Subcutaneous abdominal adipose tissue (tissue), 5 donors: ENCODE measurements around the gene SHMT2.

ENCODE experiments used
- H3K27ac ChIP-seq: one replicate; pipeline ENCODE4 v1.7.0; 2013; ENCODE audit warnings: low read depth, mild to moderate bottlenecking, inconsistent platforms, low read length, moderate library complexity
- H3K27me3 ChIP-seq, 5 donors: one replicate each; pipeline ENCODE4 v1.7.0; 2013; ENCODE audit warnings: low read length in 5 of 5, inconsistent platforms in 1 of 5; ENCODE audit not compliant: control insufficient read depth in 5 of 5, insufficient read depth in 4 of 5
- H3K36me3 ChIP-seq, 5 donors: one replicate each; pipeline ENCODE4 v1.7.0; 2013; ENCODE audit warnings: low read length in 5 of 5; ENCODE audit not compliant: control insufficient read depth in 5 of 5, insufficient read depth in 5 of 5
- H3K4me1 ChIP-seq, 5 donors: one replicate each; pipeline ENCODE4 v1.7.0; 2013; ENCODE audit warnings: low read length in 5 of 5, mild to moderate bottlenecking in 3 of 5, moderate library complexity in 1 of 5; ENCODE audit not compliant: control insufficient read depth in 5 of 5, insufficient read depth in 5 of 5
- H3K4me3 ChIP-seq, 5 donors: one replicate each; pipeline ENCODE4 v1.7.0; 2013; ENCODE audit warnings: low read length in 5 of 5, low read depth in 1 of 5
- H3K9ac ChIP-seq, 5 donors: one replicate each; pipeline ENCODE4 v1.7.0; 2013; ENCODE audit warnings: low read length in 5 of 5, mild to moderate bottlenecking in 4 of 5, moderate library complexity in 3 of 5
- H3K9me3 ChIP-seq, 5 donors: one replicate each; pipeline ENCODE4 v1.7.0; 2013; ENCODE audit warnings: low read length in 5 of 5; ENCODE audit not compliant: control insufficient read depth in 5 of 5
- donor health status: healthy.
- donor health status: healthy.
- donor health status: healthy.
- donor health status: healthy.
- donor health status: healthy.

SHMT2 gene

GRCh38 chr12:57223191-57224165, 6.0 kb upstream of the SHMT2 start:
- H3K4me3 ChIP-seq: no peak overlapping the region
- peaks cover 37 to 79% (median 65%) of the 10 kb centered on the region in 5 donors for H3K27me3 ChIP-seq
- H3K36me3 ChIP-seq: no peaks in the 10 kb centered on the region
- H3K9ac ChIP-seq: peak overlapping the region in 1 of 5 donors; percentile 16
- peaks cover 0 to 34% (median 15%) of the 10 kb centered on the region in 5 donors for H3K4me1 ChIP-seq
- no peaks in the 10 kb centered on the region for H3K9me3 ChIP-seq
- no peak overlapping the region for H3K27ac ChIP-seq

GRCh38 chr12:57224278-57224972, 5.1 kb upstream of the SHMT2 start:
- H3K9me3 ChIP-seq: no peaks in the 10 kb centered on the region
- peak overlapping the region in 1 of 5 donors; percentile 34 for H3K4me3 ChIP-seq
- H3K27ac ChIP-seq: no peak overlapping the region
- H3K9ac ChIP-seq: no peak overlapping the region
- peaks cover 0 to 38% (median 22%) of the 10 kb centered on the region in 5 donors for H3K4me1 ChIP-seq
- no peaks in the 10 kb centered on the region for H3K36me3 ChIP-seq
- peaks cover 37 to 74% (median 59%) of the 10 kb centered on the region in 5 donors for H3K27me3 ChIP-seq

GRCh38 chr12:57224973-57225679, 4.4 kb upstream of the SHMT2 start:
- peak overlapping the region in 2 of 5 donors; percentile 17 to 34 for H3K4me3 ChIP-seq

GRCh38 chr12:57225680-57226210, 3.8 kb upstream of the SHMT2 start:
- Histone ChIP-seq H3K9me3 (no peaks in the 10 kb centered on the region), H3K27me3 (peaks cover 31 to 64% (median 49%) of the 10 kb centered on the region in 5 donors), H3K4me1 (peaks cover 2 to 51% (median 35%) of the 10 kb centered on the region in 5 donors), H3K36me3 (no peaks in the 10 kb centered on the region), H3K9ac (no peak overlapping the region), H3K27ac (no peak overlapping the region), H3K4me3 (no peak overlapping the region)

More at GRCh38 chr12:57224973-57225679, 4.4 kb upstream of the SHMT2 start:
- Histone ChIP-seq H3K36me3 (no peaks in the 10 kb centered on the region), H3K4me1 (peaks cover 1 to 45% (median 29%) of the 10 kb centered on the region in 5 donors), H3K27me3 (peaks cover 35 to 68% (median 53%) of the 10 kb centered on the region in 5 donors), H3K27ac (no peak overlapping the region), H3K9me3 (no peaks in the 10 kb centered on the region), H3K9ac (no peak overlapping the region)

GRCh38 chr12:57226588-57227314, 2.8 kb upstream of the SHMT2 start:
- no peaks in the 10 kb centered on the region for H3K9me3 ChIP-seq
- H3K4me1 ChIP-seq: peaks cover 2 to 52% (median 43%) of the 10 kb centered on the region in 5 donors
- peaks cover 0 to 9% (median 2%) of the 10 kb centered on the region in 5 donors for H3K36me3 ChIP-seq
- H3K27ac ChIP-seq: no peak overlapping the region
- H3K9ac ChIP-seq: no peak overlapping the region
- H3K27me3 ChIP-seq: peaks cover 22 to 54% (median 39%) of the 10 kb centered on the region in 5 donors
- H3K4me3 ChIP-seq: no peak overlapping the region

- Histone ChIP-seq H3K27me3 (peaks cover 16 to 47% (median 35%) of the 10 kb centered on the region in 5 donors), H3K9me3 (no peaks in the 10 kb centered on the region), H3K4me3 (no peak overlapping the region), H3K9ac (no peak overlapping the region), H3K27ac (no peak overlapping the region), H3K4me1 (peaks cover 2 to 53% (median 44%) of the 10 kb centered on the region in 5 donors), H3K36me3 (peaks cover 0 to 17% (median 10%) of the 10 kb centered on the region in 5 donors)
Observed at GRCh38 chr12:57227315-57228115, 2.0 kb upstream of the SHMT2 start.

GRCh38 chr12:57229046-57229633, 371 bp upstream of the SHMT2 start:
- Histone ChIP-seq H3K36me3 (peaks cover 0 to 33% (median 26%) of the 10 kb centered on the region in 5 donors), H3K9ac (peak overlapping the region in 4 of 5 donors; percentile 23 to 91 (median 74)), H3K27ac (peak overlapping the region; percentile 74), H3K4me1 (peaks cover 2 to 53% (median 44%) of the 10 kb centered on the region in 5 donors), H3K9me3 (no peaks in the 10 kb centered on the region), H3K4me3 (peak overlapping the region in 4 of 5 donors; percentile 77 to 86 (median 81)), H3K27me3 (peaks cover 12 to 32% (median 24%) of the 10 kb centered on the region in 5 donors)

GRCh38 chr12:57230381-57231155, 1.1 kb downstream of the SHMT2 start:
- H3K9me3 ChIP-seq: no peaks in the 10 kb centered on the region
- peak overlapping the region; percentile 73 to 86 (median 79) for H3K4me3 ChIP-seq
- H3K9ac ChIP-seq: peak overlapping the region in 3 of 5 donors; percentile 63 to 91 (median 84)
- H3K27ac ChIP-seq: peak overlapping the region; percentile 74
- H3K27me3 ChIP-seq: peaks cover 7 to 24% (median 13%) of the 10 kb centered on the region in 5 donors
- H3K36me3 ChIP-seq: peaks cover 0 to 37% (median 32%) of the 10 kb centered on the region in 5 donors
- H3K4me1 ChIP-seq: peaks cover 2 to 49% (median 42%) of the 10 kb centered on the region in 5 donors
